ENCODE measurements around the gene CCR5. TPM values are rescaled to one million over a fixed set of nuclear protein-coding genes. Genes with fewer than 3 reads are reported as not detected.

CCR5 gene
- total RNA-seq (2022), result not detected in 2 replicates
- Bru-seq, nascent RNA, result not detected
- not detected for BruChase-seq, experiment 1, labeled RNA remaining after a 6-hour chase
- BruChase-seq, experiment 2, labeled RNA remaining after a 2-hour chase, result not detected
- long read RNA-seq, result 0 reads

DNA sequence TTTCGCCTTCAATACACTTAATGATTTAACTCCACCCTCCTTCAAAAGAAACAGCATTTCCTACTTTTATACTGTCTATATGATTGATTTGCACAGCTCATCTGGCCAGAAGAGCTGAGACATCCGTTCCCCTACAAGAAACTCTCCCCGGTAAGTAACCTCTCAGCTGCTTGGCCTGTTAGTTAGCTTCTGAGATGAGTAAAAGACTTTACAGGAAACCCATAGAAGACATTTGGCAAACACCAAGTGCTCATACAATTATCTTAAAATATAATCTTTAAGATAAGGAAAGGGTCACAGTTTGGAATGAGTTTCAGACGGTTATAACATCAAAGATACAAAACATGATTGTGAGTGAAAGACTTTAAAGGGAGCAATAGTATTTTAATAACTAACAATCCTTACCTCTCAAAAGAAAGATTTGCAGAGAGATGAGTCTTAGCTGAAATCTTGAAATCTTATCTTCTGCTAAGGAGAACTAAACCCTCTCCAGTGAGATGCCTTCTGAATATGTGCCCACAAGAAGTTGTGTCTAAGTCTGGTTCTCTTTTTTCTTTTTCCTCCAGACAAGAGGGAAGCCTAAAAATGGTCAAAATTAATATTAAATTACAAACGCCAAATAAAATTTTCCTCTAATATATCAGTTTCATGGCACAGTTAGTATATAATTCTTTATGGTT lies at the start of gene CCR5:
TSS of gene CCR5 (plus strand) at position 108 of the 680 bp plus-strand sequence. CDS start 1,957 bp downstream, outside the sequence.
- H3K27me3 Mint-ChIP-seq (ENCODE audit: insufficient read depth, unreplicated experiment), result peaks cover 32% of the 10 kb centered on the region
- no TSS peak for BruUV-seq (replicated peaks)
- intact Hi-C loops (cut with micrococcal nuclease), result loop anchor here (5.0 to 10.0 kb wide), 2 partner anchors 79 to 606 kb away; no protein-coding TSS in a partner anchor
- CTCF ChIA-PET, result interaction anchor here (0.6 to 13.0 kb wide), 15 partner anchors 9 to 431 kb away, joined by 3 to 202 read pairs (median 6); partner anchors contain the start of gene CCR1
- H3K4me1 Mint-ChIP-seq (ENCODE audit: insufficient read depth, unreplicated experiment), result no peaks in the 10 kb centered on the region
- no peaks in the 10 kb centered on the region for H3K36me3 Mint-ChIP-seq (ENCODE audit: insufficient read depth, unreplicated experiment)
- H3K9me3 Mint-ChIP-seq (ENCODE audit: unreplicated experiment), result no peaks in the 10 kb centered on the region
- H3K27ac Mint-ChIP-seq (ENCODE audit: low read depth, unreplicated experiment), result no peak within 1 kb of the TSS
- DNase-seq (ENCODE audit: unreplicated experiment), result no peak
- H3K4me3 Mint-ChIP-seq (ENCODE audit: unreplicated experiment), result no peak within 1 kb of the TSS
- TF ChIP-seq, protein P1, sequence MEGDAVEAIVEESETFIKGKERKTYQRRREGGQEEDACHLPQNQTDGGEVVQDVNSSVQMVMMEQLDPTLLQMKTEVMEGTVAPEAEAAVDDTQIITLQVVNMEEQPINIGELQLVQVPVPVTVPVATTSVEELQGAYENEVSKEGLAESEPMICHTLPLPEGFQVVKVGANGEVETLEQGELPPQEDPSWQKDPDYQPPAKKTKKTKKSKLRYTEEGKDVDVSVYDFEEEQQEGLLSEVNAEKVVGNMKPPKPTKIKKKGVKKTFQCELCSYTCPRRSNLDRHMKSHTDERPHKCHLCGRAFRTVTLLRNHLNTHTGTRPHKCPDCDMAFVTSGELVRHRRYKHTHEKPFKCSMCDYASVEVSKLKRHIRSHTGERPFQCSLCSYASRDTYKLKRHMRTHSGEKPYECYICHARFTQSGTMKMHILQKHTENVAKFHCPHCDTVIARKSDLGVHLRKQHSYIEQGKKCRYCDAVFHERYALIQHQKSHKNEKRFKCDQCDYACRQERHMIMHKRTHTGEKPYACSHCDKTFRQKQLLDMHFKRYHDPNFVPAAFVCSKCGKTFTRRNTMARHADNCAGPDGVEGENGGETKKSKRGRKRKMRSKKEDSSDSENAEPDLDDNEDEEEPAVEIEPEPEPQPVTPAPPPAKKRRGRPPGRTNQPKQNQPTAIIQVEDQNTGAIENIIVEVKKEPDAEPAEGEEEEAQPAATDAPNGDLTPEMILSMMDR (IDR thresholded peaks at IDR 0.05; ENCODE audit: unreplicated experiment), result no peak
- POLR2A ChIA-PET, result interaction anchor here (1.0 to 1.2 kb wide), 4 partner anchors 11 to 286 kb away, joined by 3 read pairs; no protein-coding TSS in a partner anchor

GRCh38 chr3:46321461-46322104 lies 49.2 kb upstream of the CCR5 start:
- CTCF ChIA-PET, result interaction anchor here (0.6 to 1.1 kb wide), 4 partner anchors 9 to 97 kb away, joined by 3 to 4 read pairs (median 3); no protein-coding TSS in a partner anchor
- Mint-ChIP-seq H3K36me3 (ENCODE audit: insufficient read depth, unreplicated experiment) (no peaks in the 10 kb centered on the region), H3K9me3 (ENCODE audit: unreplicated experiment) (no peaks in the 10 kb centered on the region), H3K27me3 (ENCODE audit: insufficient read depth, unreplicated experiment) (peaks cover 36% of the 10 kb centered on the region), H3K4me3 (ENCODE audit: unreplicated experiment) (no peak overlapping the region), H3K4me1 (ENCODE audit: insufficient read depth, unreplicated experiment) (no peaks in the 10 kb centered on the region), H3K27ac (ENCODE audit: low read depth, unreplicated experiment) (no peak overlapping the region)
- no TSS peak for BruUV-seq (replicated peaks)
- intact Hi-C loops (cut with micrococcal nuclease), result no loop called here
- no peak for DNase-seq (ENCODE audit: unreplicated experiment)
- TF ChIP-seq, protein P1 (IDR thresholded peaks at IDR 0.05; ENCODE audit: unreplicated experiment), result no peak
- POLR2A ChIA-PET, result interaction anchor here (0.8 to 2.2 kb wide), 2 partner anchors 9 to 19 kb away, joined by 3 to 10 read pairs; no protein-coding TSS in a partner anchor

GRCh38 chr3:46324036-46324435 lies 46.7 kb upstream of the CCR5 start:
- H3K4me3 Mint-ChIP-seq (ENCODE audit: unreplicated experiment), result no peak overlapping the region
- H3K27me3 Mint-ChIP-seq (ENCODE audit: insufficient read depth, unreplicated experiment), result peaks cover 36% of the 10 kb centered on the region
- DNase-seq (ENCODE audit: unreplicated experiment), result no peak
- ChIA-PET POLR2A (interaction anchor here (1.8 kb wide), 1 partner anchor 11 kb away, joined by 5 read pairs; no protein-coding TSS in a partner anchor), CTCF (interaction anchor here (0.7 to 0.8 kb wide), 2 partner anchors 9 to 48 kb away, joined by 3 to 4 read pairs; no protein-coding TSS in a partner anchor)
- no peaks in the 10 kb centered on the region for H3K4me1 Mint-ChIP-seq (ENCODE audit: insufficient read depth, unreplicated experiment)
- intact Hi-C loops (cut with micrococcal nuclease), result no loop called here
- H3K27ac Mint-ChIP-seq (ENCODE audit: low read depth, unreplicated experiment), result no peak overlapping the region
- H3K36me3 Mint-ChIP-seq (ENCODE audit: insufficient read depth, unreplicated experiment), result no peaks in the 10 kb centered on the region
- BruUV-seq (replicated peaks), result no TSS peak
- TF ChIP-seq, protein P1 (IDR thresholded peaks at IDR 0.05; ENCODE audit: unreplicated experiment), result no peak
- H3K9me3 Mint-ChIP-seq (ENCODE audit: unreplicated experiment), result no peaks in the 10 kb centered on the region
